ENCODE results near the gene PLEKHN1.
"Not testable (repeated sequence)": the region's sequence is repeated elsewhere in the genome, so short reads cannot be mapped to it uniquely, and the experiment has no call there.

Gene PLEKHN1

GRCh38 chr1:970242-970972 is 4.1 kb downstream of the PLEKHN1 start:
- Mint-ChIP-seq H3K4me1 (ENCODE audit: low read depth) (peaks cover 16% of the 10 kb centered on the region), H3K27me3 (peaks cover 16% of the 10 kb centered on the region), H3K9me3 (no peaks in the 10 kb centered on the region), H3K36me3 (ENCODE audit: low read depth) (no peaks in the 10 kb centered on the region), H3K4me3 (no peak overlapping the region), H3K27ac (no peak overlapping the region)

GRCh38 chr1:970973-971730 is 4.9 kb downstream of the PLEKHN1 start:
- Mint-ChIP-seq H3K9me3 (no peaks in the 10 kb centered on the region), H3K4me1 (ENCODE audit: low read depth) (peaks cover 9% of the 10 kb centered on the region)

GRCh38 chr1:971751-972506 is 5.6 kb downstream of the PLEKHN1 start:
- no peak overlapping the region for H3K27ac Mint-ChIP-seq
- no peak overlapping the region for H3K4me3 Mint-ChIP-seq
- H3K4me1 Mint-ChIP-seq (ENCODE audit: low read depth), result peaks cover 5% of the 10 kb centered on the region
- no peaks in the 10 kb centered on the region for H3K36me3 Mint-ChIP-seq (ENCODE audit: low read depth)
- H3K27me3 Mint-ChIP-seq, result peaks cover 22% of the 10 kb centered on the region
- H3K9me3 Mint-ChIP-seq, result no peaks in the 10 kb centered on the region

More at GRCh38 chr1:970973-971730, 4.9 kb downstream of the PLEKHN1 start:
- no peak overlapping the region for H3K4me3 Mint-ChIP-seq
- no peak overlapping the region for H3K27ac Mint-ChIP-seq
- no peaks in the 10 kb centered on the region for H3K36me3 Mint-ChIP-seq (ENCODE audit: low read depth)
- peaks cover 22% of the 10 kb centered on the region for H3K27me3 Mint-ChIP-seq

- Mint-ChIP-seq H3K27me3 (peaks cover 22% of the 10 kb centered on the region), H3K9me3 (no peaks in the 10 kb centered on the region), H3K4me1 (ENCODE audit: low read depth) (no peaks in the 10 kb centered on the region)
These were observed 6.6 kb downstream of the PLEKHN1 start for GRCh38 chr1:972726-973458.

GRCh38 chr1:973459-974292 is 7.4 kb downstream of the PLEKHN1 start:
- H3K27me3 Mint-ChIP-seq, result peaks cover 18% of the 10 kb centered on the region

More at GRCh38 chr1:972726-973458, 6.6 kb downstream of the PLEKHN1 start:
- Mint-ChIP-seq H3K36me3 (ENCODE audit: low read depth) (no peaks in the 10 kb centered on the region), H3K27ac (no peak overlapping the region), H3K4me3 (no peak overlapping the region)

GRCh38 chr1:974293-974640 is 8.0 kb downstream of the PLEKHN1 start:
- H3K27ac Mint-ChIP-seq, result no peak overlapping the region
- H3K4me3 Mint-ChIP-seq, result no peak overlapping the region
- H3K4me1 Mint-ChIP-seq (ENCODE audit: low read depth), result no peaks in the 10 kb centered on the region
- H3K36me3 Mint-ChIP-seq (ENCODE audit: low read depth), result no peaks in the 10 kb centered on the region
- H3K27me3 Mint-ChIP-seq, result peaks cover 15% of the 10 kb centered on the region
- H3K9me3 Mint-ChIP-seq, result no peaks in the 10 kb centered on the region

More at GRCh38 chr1:973459-974292, 7.4 kb downstream of the PLEKHN1 start:
- no peak overlapping the region for H3K4me3 Mint-ChIP-seq
- H3K9me3 Mint-ChIP-seq, result no peaks in the 10 kb centered on the region
- no peaks in the 10 kb centered on the region for H3K4me1 Mint-ChIP-seq (ENCODE audit: low read depth)
- H3K27ac Mint-ChIP-seq, result no peak overlapping the region
- no peaks in the 10 kb centered on the region for H3K36me3 Mint-ChIP-seq (ENCODE audit: low read depth)

GRCh38 chr1:974687-975328 is 8.5 kb downstream of the PLEKHN1 start:
- Mint-ChIP-seq H3K27ac (no peak overlapping the region), H3K4me3 (no peak overlapping the region), H3K36me3 (ENCODE audit: low read depth) (no peaks in the 10 kb centered on the region), H3K4me1 (ENCODE audit: low read depth) (no peaks in the 10 kb centered on the region), H3K9me3 (no peaks in the 10 kb centered on the region), H3K27me3 (peaks cover 10% of the 10 kb centered on the region)

- Mint-ChIP-seq H3K4me3 (no peak overlapping the region), H3K9me3 (no peaks in the 10 kb centered on the region), H3K27me3 (peaks cover 10% of the 10 kb centered on the region), H3K36me3 (ENCODE audit: low read depth) (no peaks in the 10 kb centered on the region), H3K27ac (no peak overlapping the region), H3K4me1 (ENCODE audit: low read depth) (no peaks in the 10 kb centered on the region)
These were observed 9.1 kb downstream of the PLEKHN1 start for GRCh38 chr1:975365-975764.

GRCh38 chr1:975896-976683 is 9.8 kb downstream of the PLEKHN1 start:
- H3K27me3 Mint-ChIP-seq, result peaks cover 10% of the 10 kb centered on the region
- no peak overlapping the region for H3K27ac Mint-ChIP-seq
- no peak overlapping the region for H3K4me3 Mint-ChIP-seq
- no peaks in the 10 kb centered on the region for H3K36me3 Mint-ChIP-seq (ENCODE audit: low read depth)
- H3K4me1 Mint-ChIP-seq (ENCODE audit: low read depth), result no peaks in the 10 kb centered on the region
- H3K9me3 Mint-ChIP-seq, result no peaks in the 10 kb centered on the region

GRCh38 chr1:976791-977190 is 10.5 kb downstream of the PLEKHN1 start:
- H3K4me1 Mint-ChIP-seq (ENCODE audit: low read depth); H3K9me3 Mint-ChIP-seq; H3K27ac Mint-ChIP-seq; H3K36me3 Mint-ChIP-seq (ENCODE audit: low read depth); H3K4me3 Mint-ChIP-seq: not testable (repeated sequence)
- peaks cover 10% of the 10 kb centered on the region for H3K27me3 Mint-ChIP-seq

GRCh38 chr1:978069-978834 is 12.0 kb downstream of the PLEKHN1 start:
- H3K27ac Mint-ChIP-seq, result peak overlapping the region; percentile 36
- H3K27me3 Mint-ChIP-seq, result peaks cover 17% of the 10 kb centered on the region
- H3K4me3 Mint-ChIP-seq, result no peak overlapping the region

GRCh38 chr1:978835-979743 is 12.8 kb downstream of the PLEKHN1 start:
- Mint-ChIP-seq H3K4me3 (no peak overlapping the region), H3K4me1 (ENCODE audit: low read depth) (no peaks in the 10 kb centered on the region), H3K27me3 (peaks cover 19% of the 10 kb centered on the region), H3K27ac (no peak overlapping the region), H3K9me3 (no peaks in the 10 kb centered on the region), H3K36me3 (ENCODE audit: low read depth) (no peaks in the 10 kb centered on the region)

More at GRCh38 chr1:978069-978834, 12.0 kb downstream of the PLEKHN1 start:
- no peaks in the 10 kb centered on the region for H3K36me3 Mint-ChIP-seq (ENCODE audit: low read depth)
- H3K4me1 Mint-ChIP-seq (ENCODE audit: low read depth), result no peaks in the 10 kb centered on the region
- no peaks in the 10 kb centered on the region for H3K9me3 Mint-ChIP-seq

Measured in stimulated activated naive CD8-positive, alpha-beta T cell treated with anti-CD3 and anti-CD28 coated beads, Interleukin-15, Interleukin-2, amounts not matched to agents 100 ng/mL and 50 ng/mL, for 24 hours (primary cell).